Upper lobe of right lung (tissue), 1 donor: Measurements from ENCODE around the gene DUS2. TPM values are rescaled to one million over a fixed set of nuclear protein-coding genes. Genes with fewer than 3 reads are reported as not detected.
A peak's percentile ranks its signal among the peaks of the same experiment; 100 is the strongest.
"Not testable (repeated sequence)": the region's sequence is repeated elsewhere in the genome, so short reads cannot be mapped to it uniquely, and the experiment has no call there.

Experiments used
- ATAC-seq: fragments of 200-7000 bp; cut with Tn5 transposase; one replicate; pipeline ENCODE4 v1.9.1; 2020; ENCODE audit warnings: mild to moderate bottlenecking, moderate library complexity
- DNase-seq: peaks from one replicate; pipeline ENCODE4 v3.0.0-alpha.2; 2020
- H3K27ac ChIP-seq: fragments of 200-600 bp; one replicate; pipeline ENCODE4 v1.8.0; 2022
- H3K27me3 ChIP-seq: fragments of 200-600 bp; one replicate; pipeline ENCODE4 v1.8.0; 2022; ENCODE audit warnings: mild to moderate bottlenecking
- H3K36me3 ChIP-seq: fragments of 200-600 bp; one replicate; pipeline ENCODE4 v1.8.0; 2022
- H3K4me1 ChIP-seq: fragments of 200-600 bp; one replicate; pipeline ENCODE4 v1.8.0; 2022
- H3K4me3 ChIP-seq: fragments of 200-600 bp; one replicate; pipeline ENCODE4 v1.8.0; 2022; ENCODE audit warnings: mild to moderate bottlenecking
- H3K9me3 ChIP-seq: fragments of 200-600 bp; one replicate; pipeline ENCODE4 v1.8.0; 2022
- CTCF ChIP-seq: fragments of 200-600 bp; IDR thresholded peaks from one replicate; pipeline ENCODE4 v1.8.0; 2022; ENCODE audit warnings: antibody characterized with exemption
- intact Hi-C: fragments of 100-400 bp; cut with DNase I; formaldehyde crosslinking; loops from one replicate; pipeline ENCODE4 v1.11.0; 2022
- total RNA-seq: library from RNA; stranded (reverse); fragmentation: NEBNext Ultra II Directional; extraction: Animal tissue kit (Norgen Biotek cat#: 25700); gene quantifications from one replicate; pipeline ENCODE4 v1.2.1, GENCODE V29; 2021
- donor health status: DM: no; HTN: yes; CAD: no; lungs with severe emphysema.

Gene DUS2
- total RNA-seq, 1 donor from 2014 or later: 11.2 TPM

DNA sequence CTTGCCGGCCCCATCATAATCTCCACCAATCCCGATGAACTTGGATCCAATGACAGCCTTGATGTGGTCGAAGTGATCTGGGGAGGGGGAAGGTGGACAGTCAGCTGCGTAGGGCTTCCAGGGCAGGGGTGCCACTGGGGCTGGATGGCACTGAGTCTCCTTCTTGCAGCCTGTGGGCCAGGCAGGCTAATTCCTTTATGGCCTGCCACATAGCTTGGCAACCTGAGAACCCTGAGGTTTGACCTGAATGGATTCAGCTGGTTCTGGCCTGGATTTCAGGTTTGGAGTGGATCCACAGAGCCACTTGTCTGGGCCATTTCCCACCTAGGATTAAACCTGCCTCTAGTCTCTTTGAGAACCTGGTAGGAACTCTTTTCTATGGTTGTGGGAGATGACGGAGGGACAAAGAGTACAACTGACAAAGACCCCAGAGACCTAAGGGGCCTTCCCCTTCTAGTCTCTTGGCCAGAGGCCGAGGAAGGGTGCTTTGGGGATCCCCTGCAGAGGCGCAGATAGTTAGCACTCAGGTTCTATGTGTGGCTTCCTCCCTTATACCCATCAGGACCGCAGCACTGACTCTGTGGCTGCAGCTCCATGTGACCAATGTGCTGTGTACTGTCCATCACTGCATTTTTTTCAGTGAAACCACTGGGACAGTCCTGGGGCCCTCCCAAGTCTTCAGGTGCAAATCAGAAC is 33.6 kb upstream of the DUS2 start:
- H3K9me3 ChIP-seq: no peaks in the 10 kb centered on the region
- H3K27ac ChIP-seq: no peak overlapping the region
- intact Hi-C loops: loop anchor here (5.0 kb wide), 1 partner anchor 53 kb away; no protein-coding TSS in a partner anchor
- TF ChIP-seq CTCF: no peak
- DNase-seq: no peak
- no peak for ATAC-seq
- no peaks in the 10 kb centered on the region for H3K27me3 ChIP-seq
- no peaks in the 10 kb centered on the region for H3K36me3 ChIP-seq
- H3K4me3 ChIP-seq: no peak overlapping the region
- H3K4me1 ChIP-seq: peaks cover 20% of the 10 kb centered on the region

- intact Hi-C loops: loop anchor here (5.0 kb wide), 1 partner anchor 52 kb away; no protein-coding TSS in a partner anchor
- Histone ChIP-seq H3K9me3 (no peaks in the 10 kb centered on the region), H3K36me3 (no peaks in the 10 kb centered on the region), H3K4me3 (no peak overlapping the region), H3K4me1 (peaks cover 15% of the 10 kb centered on the region), H3K27ac (no peak overlapping the region), H3K27me3 (no peaks in the 10 kb centered on the region)
- ATAC-seq: no peak
- no peak for DNase-seq
- TF ChIP-seq CTCF: no peak
These were observed 33.1 kb upstream of the DUS2 start for GRCh38 chr16:67990018-67990386.

- ATAC-seq: no peak
- no peak for TF ChIP-seq CTCF
- Histone ChIP-seq H3K9me3 (no peaks in the 10 kb centered on the region), H3K4me3 (peak overlapping the region; percentile 45), H3K27ac (no peak overlapping the region), H3K36me3 (no peaks in the 10 kb centered on the region), H3K4me1 (peaks cover 11% of the 10 kb centered on the region), H3K27me3 (no peaks in the 10 kb centered on the region)
- intact Hi-C loops: loop anchor here (5.0 kb wide), 1 partner anchor 50 kb away; no protein-coding TSS in a partner anchor
- no peak for DNase-seq
These were observed 30.4 kb upstream of the DUS2 start for GRCh38 chr16:67992661-67993206.

DNA sequence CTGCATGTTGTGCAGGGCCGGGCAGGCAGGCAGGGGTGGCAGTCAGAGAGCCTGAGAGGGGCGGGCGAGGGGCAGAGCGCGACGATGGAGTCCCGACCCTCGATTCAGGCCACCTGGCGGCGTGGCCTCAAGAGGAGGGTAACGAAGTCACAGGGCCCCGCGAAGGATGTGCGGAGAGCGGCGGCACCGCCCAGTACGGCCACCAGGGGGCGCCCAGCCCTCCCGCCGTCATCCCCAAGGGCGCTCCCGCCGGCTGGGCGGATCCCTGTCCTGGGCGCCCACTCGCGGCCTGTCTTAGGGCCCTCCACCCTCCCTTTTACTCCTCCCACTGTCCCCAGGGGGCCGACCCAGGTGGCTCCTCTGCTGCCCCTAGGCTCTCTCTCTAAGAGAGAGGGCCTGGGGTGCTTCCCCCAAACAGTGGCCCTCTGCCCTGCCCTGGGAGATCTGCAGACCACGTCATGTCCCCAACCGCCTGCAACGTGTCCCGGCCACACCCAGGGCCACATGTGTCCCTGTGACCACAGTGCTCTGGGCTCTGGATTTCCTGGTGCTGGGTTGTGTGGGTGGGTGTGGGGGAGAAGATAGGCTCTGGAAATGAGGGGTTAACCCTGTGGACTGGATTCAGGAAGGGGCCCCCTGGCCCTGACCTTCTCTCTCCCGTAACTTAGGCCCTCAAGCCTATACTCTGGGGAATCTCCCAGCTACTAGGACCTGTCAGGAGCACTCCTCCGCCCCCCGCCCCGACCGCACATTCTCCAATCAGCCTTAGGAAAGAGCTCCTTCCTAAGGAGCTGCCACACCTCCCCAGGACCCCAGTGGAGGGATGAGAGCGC is 29.7 kb upstream of the DUS2 start:
- Histone ChIP-seq H3K9me3 (no peaks in the 10 kb centered on the region), H3K4me1 (peaks cover 11% of the 10 kb centered on the region), H3K36me3 (no peaks in the 10 kb centered on the region), H3K27me3 (no peaks in the 10 kb centered on the region), H3K27ac (peak overlapping the region; percentile 90), H3K4me3 (peak overlapping the region; percentile 45)
- peak; percentile 99 for TF ChIP-seq CTCF
- ATAC-seq (peak; percentile 96), DNase-seq (peak; percentile 93)
- intact Hi-C loops: loop anchor here (5.0 kb wide), 1 partner anchor 49 kb away; no protein-coding TSS in a partner anchor

GRCh38 chr16:67994040-67994408 is 29.1 kb upstream of the DUS2 start:
- intact Hi-C loops: loop anchor here (5.0 kb wide), 1 partner anchor 48 kb away; no protein-coding TSS in a partner anchor

DNA sequence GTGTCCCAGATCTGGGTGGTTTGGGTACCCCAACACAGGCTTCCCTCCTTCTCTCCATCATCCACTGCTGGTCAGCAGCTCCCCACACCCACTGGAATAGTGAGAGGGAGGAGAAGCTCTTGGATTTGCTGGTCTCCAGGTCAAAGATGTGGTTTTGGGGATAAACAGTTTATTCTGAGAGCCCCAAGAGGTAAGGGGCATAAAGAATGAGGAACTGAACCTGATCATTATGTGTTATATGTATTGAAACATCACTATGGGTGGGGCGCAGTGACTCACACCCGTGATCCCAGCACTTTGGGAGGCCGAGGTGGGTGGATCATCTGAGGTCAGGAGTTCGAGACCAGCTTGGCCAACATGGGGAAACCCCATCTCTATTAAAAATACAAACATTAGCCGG is 27.7 kb upstream of the DUS2 start:
- intact Hi-C loops: no loop called here
- Histone ChIP-seq H3K27me3 (no peaks in the 10 kb centered on the region), H3K4me3 (no peak overlapping the region), H3K36me3 (no peaks in the 10 kb centered on the region), H3K4me1 (peaks cover 25% of the 10 kb centered on the region), H3K9me3 (no peaks in the 10 kb centered on the region), H3K27ac (no peak overlapping the region)
- DNase-seq (no peak), ATAC-seq (no peak)
- TF ChIP-seq CTCF: no peak

More at GRCh38 chr16:67994040-67994408, 29.1 kb upstream of the DUS2 start:
- not testable (repeated sequence) for H3K36me3 ChIP-seq, H3K27me3 ChIP-seq, H3K9me3 ChIP-seq, ATAC-seq, DNase-seq, H3K4me3 ChIP-seq
- Histone ChIP-seq H3K27ac (peak overlapping the region; percentile 90), H3K4me1 (peaks cover 11% of the 10 kb centered on the region)
